GM12874 (cell line): ENCODE data around the gene NOM1.

Experiments used
- CTCF ChIP-seq: IDR thresholded peaks from 2 replicates; pipeline ENCODE4 v1.5.1; 2011; ENCODE audit warnings: low read depth, mild to moderate bottlenecking, control low read depth, low read length, moderate library complexity; ENCODE audit not compliant: insufficient read depth

NOM1 gene

GRCh38 chr7:156927571-156928405, 21.7 kb upstream of the NOM1 start:
- no peak for TF ChIP-seq CTCF

- TF ChIP-seq CTCF = no peak
Measured at GRCh38 chr7:156928406-156928747, 21.1 kb upstream of the NOM1 start.

- no peak for TF ChIP-seq CTCF
Measured at GRCh38 chr7:156929789-156930539, 19.5 kb upstream of the NOM1 start.

GRCh38 chr7:156932006-156932405, 17.5 kb upstream of the NOM1 start:
- TF ChIP-seq CTCF = no peak

GRCh38 chr7:156935250-156935649, 14.3 kb upstream of the NOM1 start:
- no peak for TF ChIP-seq CTCF

GRCh38 chr7:156940421-156941122, 8.9 kb upstream of the NOM1 start:
- no peak for TF ChIP-seq CTCF
